Epithelial cell of umbilical artery (primary cell): ENCODE measurements around the gene GAGE13. TPM values are rescaled to one million over a fixed set of nuclear protein-coding genes. Genes with fewer than 3 reads are reported as not detected.

Source experiments
- total RNA-seq: library from RNA; depleted of rRNA; stranded (reverse); fragments of >200 nt; gene quantifications from 2 replicates; pipeline ENCODE4 v1.2.3, GENCODE V29; 2014

GAGE13 gene, protein sequence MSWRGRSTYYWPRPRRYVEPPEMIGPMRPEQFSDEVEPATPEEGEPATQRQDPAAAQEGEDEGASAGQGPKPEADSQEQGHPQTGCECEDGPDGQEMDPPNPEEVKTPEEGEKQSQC
- total RNA-seq: not detected in 2 replicates

DNA sequence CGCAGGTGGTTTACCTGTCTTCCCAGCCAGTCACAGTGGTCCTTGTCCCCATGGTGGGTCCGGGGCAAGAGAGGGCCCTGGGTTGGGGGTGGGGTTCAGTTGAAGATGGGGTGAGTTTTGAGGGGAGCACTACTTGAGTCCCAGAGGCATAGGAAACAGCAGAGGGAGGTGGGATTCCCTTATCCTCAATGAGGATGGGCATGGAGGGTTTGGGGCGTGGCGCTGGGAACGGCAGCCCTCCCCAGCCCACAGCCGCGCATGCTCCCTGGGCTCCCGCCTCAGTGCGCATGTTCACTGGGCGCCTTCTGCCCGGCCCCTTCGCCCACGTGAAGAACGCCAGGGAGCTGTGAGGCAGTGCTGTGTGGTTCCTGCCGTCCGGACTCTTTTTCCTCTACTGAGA lies at the start of gene GAGE13:
GAGE13 (plus strand) TSS at position 301 of the 400 bp plus-strand sequence. CDS start 1,156 bp downstream, outside the sequence.

DNA sequence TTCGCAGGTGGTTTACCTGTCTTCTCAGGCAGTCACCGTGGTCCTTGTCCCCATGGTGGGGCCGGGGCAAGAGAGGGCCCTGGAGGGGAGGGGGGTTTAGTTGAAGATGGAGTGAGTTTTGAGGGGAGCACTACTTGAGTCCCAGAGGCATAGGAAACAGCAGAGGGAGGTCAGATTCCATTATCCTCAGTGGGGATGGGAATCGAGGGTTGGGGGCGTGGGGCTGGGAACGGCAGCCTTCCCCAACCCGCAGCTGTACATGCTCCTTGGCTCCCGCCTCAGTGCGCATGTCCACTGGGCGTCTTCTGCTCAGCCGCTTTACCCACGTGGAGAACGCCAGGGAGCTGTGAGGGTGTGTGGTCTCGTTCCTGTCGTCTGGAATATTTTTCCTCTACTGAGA lies 28.0 kb upstream of the GAGE13 start, which contains the start of gene GAGE10:
GAGE10 (plus strand) TSS at position 301 of the 400 bp plus-strand sequence. CDS start 1,214 bp downstream, outside the sequence.

DNA sequence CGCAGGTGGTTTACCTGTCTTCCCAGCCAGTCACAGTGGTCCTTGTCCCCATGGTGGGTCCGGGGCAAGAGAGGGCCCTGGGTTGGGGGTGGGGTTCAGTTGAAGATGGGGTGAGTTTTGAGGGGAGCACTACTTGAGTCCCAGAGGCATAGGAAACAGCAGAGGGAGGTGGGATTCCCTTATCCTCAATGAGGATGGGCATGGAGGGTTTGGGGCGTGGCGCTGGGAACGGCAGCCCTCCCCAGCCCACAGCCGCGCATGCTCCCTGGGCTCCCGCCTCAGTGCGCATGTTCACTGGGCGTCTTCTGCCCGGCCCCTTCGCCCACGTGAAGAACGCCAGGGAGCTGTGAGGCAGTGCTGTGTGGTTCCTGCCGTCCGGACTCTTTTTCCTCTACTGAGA lies 9.6 kb upstream of the GAGE13 start, which contains the start of gene GAGE12J:
GAGE12J (plus strand) TSS at position 301 of the 400 bp plus-strand sequence. CDS start 1,157 bp downstream, outside the sequence.

Other genes with a start within 250 kb of the GAGE13 start
- gene GPKOW, start 207.8 kb upstream of the GAGE13 start, total RNA-seq: 23.4 and 25.1 TPM in 2 replicates
- 0.65 and 1.7 TPM in 2 replicates for gene MAGIX, start 168.8 kb upstream of the GAGE13 start, total RNA-seq
- 7.8 and 13.3 TPM in 2 replicates for gene PLP2, start 159.7 kb upstream of the GAGE13 start, total RNA-seq
- gene PRICKLE3, start 145.2 kb upstream of the GAGE13 start, total RNA-seq: 5.2 and 6.2 TPM in 2 replicates
- under 0.01 and 0.15 TPM in 2 replicates for gene SYP, start 131.4 kb upstream of the GAGE13 start, total RNA-seq
- gene CACNA1F, start 98.2 kb upstream of the GAGE13 start, total RNA-seq: not detected in 2 replicates
- 8.1 and 10.6 TPM in 2 replicates for gene CCDC22, start 96.1 kb upstream of the GAGE13 start, total RNA-seq
- gene FOXP3, start 66.9 kb upstream of the GAGE13 start, total RNA-seq: not detected in 2 replicates
- gene PPP1R3F, start 61.8 kb upstream of the GAGE13 start, total RNA-seq: 1.9 and 2.9 TPM in 2 replicates
- gene GAGE10, start 27.9 kb upstream of the GAGE13 start, total RNA-seq: not detected in 2 replicates
- not detected in 2 replicates for gene GAGE12J, start 9.5 kb upstream of the GAGE13 start, total RNA-seq
- not detected in 2 replicates for gene GAGE12C, start 200.6 kb downstream of the GAGE13 start, total RNA-seq
- gene GAGE12D, start 210.2 kb downstream of the GAGE13 start, total RNA-seq: not detected in 2 replicates
- gene GAGE12E, start 219.7 kb downstream of the GAGE13 start, total RNA-seq: not detected in 2 replicates
- gene GAGE12F, start 229.3 kb downstream of the GAGE13 start, total RNA-seq: not detected in 2 replicates
- not detected in 2 replicates for gene GAGE12G, start 238.8 kb downstream of the GAGE13 start, total RNA-seq
- gene GAGE12H, start 248.4 kb downstream of the GAGE13 start, total RNA-seq: not detected in 2 replicates